ENCODE results near the gene NARS2. TPM values are rescaled to one million over a fixed set of nuclear protein-coding genes. Genes with fewer than 3 reads are reported as not detected.

The NARS2 gene
- total and polyA plus RNA-seq, 9 of the 15 experiments (the other 6 are each of a cell fraction or from before 2014, with no cell fraction given), result 26.8 to 48.0 (median 34.2) TPM

DNA sequence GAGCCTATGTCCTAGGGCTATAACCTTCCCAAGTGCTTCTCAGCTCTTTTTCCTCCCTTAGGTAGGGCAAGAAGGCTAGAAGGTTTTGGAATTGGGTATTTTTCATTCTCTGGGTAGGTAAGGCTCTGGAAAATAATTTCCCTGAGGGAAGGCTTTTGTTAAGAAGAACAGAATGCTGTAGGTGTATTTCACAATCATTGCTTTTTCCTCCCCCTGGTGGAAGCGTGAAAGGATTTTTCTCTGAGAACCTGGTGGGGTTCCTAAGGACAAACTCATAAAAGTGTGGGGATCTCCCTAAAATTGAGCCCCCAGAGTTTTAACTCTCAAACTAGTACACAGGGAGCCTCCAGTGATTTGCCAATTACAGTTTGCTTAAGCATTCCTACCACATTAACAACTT lies 41.1 kb upstream of the NARS2 start (continued):
- TF ChIP-seq MNT (conservative IDR thresholded peaks at IDR 0.05), result no peak
- no peak for TF ChIP-seq ELF2 (CRISPR knock-in tag; IDR thresholded peaks at IDR 0.05)
- no peak for TF ChIP-seq MYNN (IDR thresholded peaks at IDR 0.05)
- TF ChIP-seq MYNN (CRISPR knock-in tag; IDR thresholded peaks at IDR 0.05), result no peak
- no peak for TF ChIP-seq COPS2 (conservative IDR thresholded peaks at IDR 0.05)
- TF ChIP-seq RHOXF2B (CRISPR knock-in tag; conservative IDR thresholded peaks at IDR 0.05), result no peak

GRCh38 chr11:78613378-78613813 lies 38.7 kb upstream of the NARS2 start:
- Histone ChIP-seq H3K4me2 (ENCODE audit: insufficient read depth, low read length) (no peak overlapping the region), H3K27me3 (ENCODE audit: control insufficient read depth in 2 of 2, insufficient read depth in 2 of 2, low read length in 2 of 2) (peaks cover 4 to 9% of the 10 kb centered on the region in 2 experiments; a peak in 3 of 5 replicates), H4K20me1 (replicated peaks; ENCODE audit: control insufficient read depth, insufficient read depth, low read length) (no peaks in the 10 kb centered on the region), H3K79me2 (ENCODE audit: control insufficient read depth, insufficient read depth, low read length) (no peaks in the 10 kb centered on the region), H3K9me1 (ENCODE audit: control insufficient read depth, insufficient read depth, low read length) (no peaks in the 10 kb centered on the region), H3K27ac (ENCODE audit: extremely low read depth, low read depth, low read length) (no peak overlapping the region), H3K9me3 (replicated peaks; ENCODE audit: control insufficient read depth, insufficient read depth, low read depth, low read length) (no peaks in the 10 kb centered on the region), H3K4me1 (replicated peaks in 1 of 2; ENCODE audit: control insufficient read depth in 2 of 2, insufficient read depth in 2 of 2, low read length in 2 of 2) (no peaks in the 10 kb centered on the region), H3K36me3 (ENCODE audit: control insufficient read depth, insufficient read depth, low read length) (no peaks in the 10 kb centered on the region), H2AFZ (ENCODE audit: low read depth, low read length) (no peak overlapping the region), H3K9ac (ENCODE audit: insufficient read depth in 1 of 2, low read depth in 2 of 2, low read length in 2 of 2) (no peak overlapping the region), H3K4me3 (no peak overlapping the region)
- POLR2A ChIA-PET, result no interaction called here
- DNase-seq (ENCODE audit: extremely low read depth in 1 of 4, low spot score in 3 of 4), result no peak
- WGBS (ENCODE audit: insufficient coverage, low coverage, missing lambda C conversion rate), result 0% methylated on average over 5 of the region's 5 CpGs
- TF ChIP-seq, protein P1, sequence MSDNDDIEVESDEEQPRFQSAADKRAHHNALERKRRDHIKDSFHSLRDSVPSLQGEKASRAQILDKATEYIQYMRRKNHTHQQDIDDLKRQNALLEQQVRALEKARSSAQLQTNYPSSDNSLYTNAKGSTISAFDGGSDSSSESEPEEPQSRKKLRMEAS (CRISPR knock-in tag; IDR thresholded peaks at IDR 0.05), result no peak
- no peak for TF ChIP-seq KDM1A (IDR thresholded peaks at IDR 0.05)
- in situ Hi-C loops (cut with MboI) (no loop called here), intact Hi-C loops (cut with micrococcal nuclease) (no loop called here)
- BruUV-seq (replicated peaks), result no TSS peak
- CTCF ChIA-PET (ENCODE audit: low intra/inter-chr PET ratio), result no interaction called here
- FAIRE-seq, result no peak
- no peak for ATAC-seq

Data from K562 (cell line).